K562 (cell line): ENCODE measurements around the gene DEPDC1B. TPM values are rescaled to one million over a fixed set of nuclear protein-coding genes. Genes with fewer than 3 reads are reported as not detected.

Experiments
- ATAC-seq: fragments of 200-7000 bp; cut with Tn5 transposase; 3 replicates; pipeline ENCODE4 v1.9.1; 2020; ENCODE audit warnings: moderate library complexity
- BruUV-seq: library from RNA; stranded (reverse); fragments of 400-500 nt; replicated peaks from 2 replicates; lab custom pipeline; 2021; lab: Mats Ljungman, UMichigan
- CTCF ChIA-PET: fragments of 300-600 bp; formaldehyde crosslinking; extraction: SDS; loops from one replicate; lab custom pipeline; 2021; ENCODE audit warnings: low intra/inter-chr PET ratio; lab: Yijun Ruan, JAX
- POLR2A ChIA-PET: fragments of 300-600, 350-650 bp; sonication (Branson Sonifier 250); formaldehyde crosslinking; extraction: SDS; loops from one replicate; lab custom pipeline; 2021; ENCODE audit warnings: antibody characterized with exemption, inconsistent platforms; lab: Yijun Ruan, JAX
- DNase-seq, 4 experiments: peaks; one replicate each; pipeline versions ENCODE4 v3.0.0 to v3.0.0-alpha.2; 2011 to 2018; ENCODE audit warnings: low spot score in 3 of 4, mixed read lengths in 3 of 4; ENCODE audit errors: extremely low read depth in 1 of 4
- FAIRE-seq: peaks from 2 replicates; lab custom pipeline; 2011; peaks lifted over from hg19 to GRCh38; lab: Jason Lieb, UNC
- H2AFZ ChIP-seq: 2 replicates; pipeline ENCODE4 v1.6.0; 2011; ENCODE audit warnings: low read depth, low read length, control low read depth, inconsistent platforms
- H3K27ac ChIP-seq: fragments of 200-600 bp; 3 replicates; pipeline ENCODE4 v1.8.0; 2011; ENCODE audit warnings: low read depth, mild to moderate bottlenecking, control low read depth, inconsistent platforms, low read length, moderate library complexity, mixed read lengths; ENCODE audit errors: extremely low read depth
- H3K27me3 ChIP-seq, 2 experiments: fragments of 300-600 bp in 1 of 2; 2 replicates in 1 of 2; 3 replicates in 1 of 2; pipeline versions ENCODE4 v1.6.0 to v1.8.0; 2011; ENCODE audit warnings: inconsistent platforms in 2 of 2, low read length in 2 of 2, mild to moderate bottlenecking in 1 of 2, mixed read lengths in 1 of 2, moderate library complexity in 1 of 2; ENCODE audit not compliant: control insufficient read depth in 2 of 2, insufficient read depth in 2 of 2
- H3K36me3 ChIP-seq: fragments of 300-600 bp; 3 replicates; pipeline ENCODE4 v1.8.0; 2011; ENCODE audit warnings: mild to moderate bottlenecking, low read length, inconsistent platforms; ENCODE audit not compliant: control insufficient read depth, insufficient read depth
- H3K4me1 ChIP-seq, 2 experiments: fragments of 200-600 bp in 1 of 2; replicated peaks in 1 of 2; 2 replicates in 1 of 2; 3 replicates in 1 of 2; pipeline versions ENCODE4 v1.5.1 to v1.8.0; 2011; ENCODE audit warnings: inconsistent platforms in 2 of 2, low read length in 2 of 2, mild to moderate bottlenecking in 1 of 2, mixed read lengths in 1 of 2, moderate library complexity in 1 of 2; ENCODE audit not compliant: control insufficient read depth in 2 of 2, insufficient read depth in 2 of 2
- H3K4me2 ChIP-seq: 2 replicates; pipeline ENCODE4 v1.6.1; 2011; ENCODE audit warnings: low read length, control low read depth, inconsistent platforms, mixed read lengths; ENCODE audit not compliant: insufficient read depth
- H3K4me3 ChIP-seq: fragments of 200-600 bp; sonication (generic), shearing (Covaris generic); 2 replicates; pipeline ENCODE4 v1.5.1; 2016; ENCODE audit warnings: control low read depth, inconsistent platforms
- H3K79me2 ChIP-seq: fragments of 200-600 bp; 3 replicates; pipeline ENCODE4 v1.8.0; 2011; ENCODE audit warnings: low read length, inconsistent platforms; ENCODE audit not compliant: control insufficient read depth, insufficient read depth
- H3K9ac ChIP-seq, 2 experiments: 2 replicates each; pipeline versions ENCODE4 v1.6.0 to v1.6.1; 2011; ENCODE audit warnings: low read depth in 2 of 2, low read length in 2 of 2, control low read depth in 1 of 2, inconsistent platforms in 1 of 2, mild to moderate bottlenecking in 1 of 2, mixed read lengths in 1 of 2; ENCODE audit not compliant: insufficient read depth in 1 of 2
- H3K9me1 ChIP-seq: one replicate; pipeline ENCODE4 v1.6.0; 2011; ENCODE audit warnings: inconsistent platforms, mild to moderate bottlenecking, low read length, moderate library complexity; ENCODE audit not compliant: control insufficient read depth, insufficient read depth
- H3K9me3 ChIP-seq: replicated peaks from 2 replicates; pipeline ENCODE4 v1.5.1; 2011; ENCODE audit warnings: low read depth, low read length, inconsistent platforms; ENCODE audit not compliant: control insufficient read depth, insufficient read depth
- H4K20me1 ChIP-seq: replicated peaks from 2 replicates; pipeline ENCODE4 v1.6.1; 2011; ENCODE audit warnings: low read length, inconsistent platforms, mixed read lengths; ENCODE audit not compliant: control insufficient read depth, insufficient read depth
- ARID1B ChIP-seq: fragments of 450-650 bp; IDR thresholded peaks from 2 replicates; pipeline ENCODE4 v1.6.1; 2016; ENCODE audit warnings: antibody characterized with exemption, mild to moderate bottlenecking, inconsistent platforms
- ATF4 ChIP-seq: fragments of 450-650 bp; formaldehyde crosslinking; IDR thresholded peaks from 2 replicates; pipeline ENCODE4 v1.4.0; 2022; ENCODE audit warnings: mild to moderate bottlenecking, moderate library complexity
- FOSL1 ChIP-seq: fragments of 200-800 bp; sonication (Bioruptor generic); conservative IDR thresholded peaks from 2 replicates; pipeline ENCODE4 v1.6.1; 2016; ENCODE audit warnings: missing genetic modification characterization, missing compliant biosample characterization
- JUND ChIP-seq, 2 experiments: IDR thresholded peaks; 2 replicates in 1 of 2; 3 replicates in 1 of 2; pipeline ENCODE4 v1.6.1; 2011; ENCODE audit warnings: borderline replicate concordance in 2 of 2, low read depth in 2 of 2, low read length in 2 of 2, improper control_type of control experiment in 1 of 2, missing biosample characterization in 1 of 2, missing genetic modification characterization in 1 of 2, missing genetic modification reagents in 1 of 2
- NR2C1 ChIP-seq, 2 experiments: fragments of 450-650 bp; IDR thresholded peaks; 2 replicates each; pipeline ENCODE4 v1.6.1; 2017; ENCODE audit warnings: mild to moderate bottlenecking in 2 of 2, antibody characterized with exemption in 1 of 2, inconsistent platforms in 1 of 2, missing compliant biosample characterization in 1 of 2, missing genetic modification characterization in 1 of 2
- PBX2 ChIP-seq, 2 experiments: IDR thresholded peaks in 1 of 2; conservative IDR thresholded peaks in 1 of 2; 2 replicates each; pipeline ENCODE4 v1.6.1; 2016; ENCODE audit warnings: low read depth in 2 of 2, mild to moderate bottlenecking in 1 of 2, missing compliant biosample characterization in 1 of 2, missing genetic modification characterization in 1 of 2, moderate library complexity in 1 of 2
- RAD51 ChIP-seq: fragments of 450-650 bp; IDR thresholded peaks from 2 replicates; pipeline ENCODE4 v1.7.1; 2016; ENCODE audit warnings: low read depth, mild to moderate bottlenecking, borderline replicate concordance
- RHOXF2B ChIP-seq: fragments of 250-450 bp; sonication (Bioruptor Pico); conservative IDR thresholded peaks from 2 replicates; pipeline ENCODE4 v1.5.1; 2021
- SOX6 ChIP-seq: fragments of 450-650 bp; IDR thresholded peaks from 2 replicates; pipeline ENCODE4 v1.6.1; 2014; ENCODE audit warnings: mild to moderate bottlenecking
- TAL1 ChIP-seq: fragments of 450-650 bp; IDR thresholded peaks from 2 replicates; pipeline ENCODE4 v1.6.1; 2016; ENCODE audit warnings: mild to moderate bottlenecking
- TEAD4 ChIP-seq, 2 experiments: sonication (generic) in 1 of 2; formaldehyde crosslinking in 1 of 2; IDR thresholded peaks; 2 replicates each; pipeline versions ENCODE4 v1.6.1 to v1.8.0; 2012 to 2022; ENCODE audit warnings: borderline replicate concordance in 1 of 2, inconsistent platforms in 1 of 2, low read length in 1 of 2, mild to moderate bottlenecking in 1 of 2, missing genetic modification reagents in 1 of 2
- ZNF197 ChIP-seq: fragments of 200-800 bp; sonication (Bioruptor generic); IDR thresholded peaks from 2 replicates; pipeline ENCODE4 v1.6.1; 2016; ENCODE audit warnings: low read depth, missing genetic modification characterization, missing compliant biosample characterization
- ZNF785 ChIP-seq: fragments of 250-450 bp; sonication (Bioruptor Pico); IDR thresholded peaks from 2 replicates; pipeline ENCODE4 v1.4.0; 2020; ENCODE audit warnings: mild to moderate bottlenecking
- WGBS: fragments of 100-300 bp; shearing (Covaris generic); methylation state at CpG from one replicate; pipeline ENCODE4 v1.1.6; 2016; ENCODE audit warnings: low coverage, mixed read lengths; ENCODE audit not compliant: insufficient coverage; ENCODE audit errors: missing lambda C conversion rate; 5-methylcytosine and 5-hydroxymethylcytosine counted together
- in situ Hi-C: fragments of 300-500 bp; cut with MboI; formaldehyde crosslinking; loops from 4 replicates; pipeline ENCODE4 v1.15.0; 2018; ENCODE audit warnings: inconsistent platforms, mixed read lengths
- intact Hi-C: fragments of 100-400 bp; cut with micrococcal nuclease; formaldehyde crosslinking; loops from 2 replicates; pipeline ENCODE4 v1.14.2; 2022
- polyA plus RNA-seq, 8 experiments: library from polyadenylated mRNA; depleted of rRNA in 4 of 8; stranded (reverse) in 5 of 8; unstranded in 3 of 8; fragments of >200 nt; fragmentation: Nextera tagmentation in 2 of 8; fragmentation: Illumina TruSeq in 1 of 8; extraction: Ambion mirVana in 2 of 8; extraction: Trizol in 1 of 8; gene quantifications; 2 replicates each; pipeline versions ENCODE4 v1.2.1 to v1.2.3, GENCODE V29; 2011 to 2014; ENCODE audit warnings: inconsistent platforms in 1 of 8, missing spikeins in 1 of 8
- total RNA-seq, 7 experiments: library from RNA; depleted of rRNA in 6 of 7; stranded (reverse); fragments of >200 nt in 6 of 7; fragmentation: Illumina TruSeq in 2 of 7; extraction: Trizol in 2 of 7; gene quantifications; 2 replicates each; pipeline versions ENCODE4 v1.2.1 to v1.2.3, GENCODE V29; 2011 to 2021; ENCODE audit warnings: low replicate concordance in 1 of 7

The DEPDC1B gene
- total and polyA plus RNA-seq, 9 of the 15 experiments (the other 6 are each of a cell fraction or from before 2014, with no cell fraction given) = 36.0 to 67.2 (median 44.5) TPM

GRCh38 chr5:60685700-60686099, 14.3 kb downstream of the DEPDC1B start:
- ChIA-PET CTCF (no interaction called here), POLR2A (interaction anchor here (1.1 to 1.5 kb wide), 2 partner anchors 11 to 13 kb away, joined by 4 to 6 read pairs; no protein-coding TSS in a partner anchor)
- 9% methylated on average over 2 of the region's 2 CpGs for WGBS
- H3K27me3 ChIP-seq = no peaks in the 10 kb centered on the region
- peaks cover 0 to 21% of the 10 kb centered on the region in 2 experiments; a peak in 3 of 5 replicates for H3K4me1 ChIP-seq
- H3K79me2 ChIP-seq = peaks cover 79% of the 10 kb centered on the region
- H3K9me1 ChIP-seq = no peaks in the 10 kb centered on the region
- in situ Hi-C loops = loop anchor here (25.0 kb wide), 1 partner anchor 252 kb away; the partner anchor contains the start of genes ERCC8 and NDUFAF2
- intact Hi-C loops = loop anchor here (5.0 kb wide), 1 partner anchor 157 kb away; the partner anchor contains the start of gene ELOVL7
- no peak overlapping the region; the same call in 2 of the 3 replicates for H3K27ac ChIP-seq
- no peak overlapping the region for H3K4me3 ChIP-seq
- H4K20me1 ChIP-seq = peaks cover 3% of the 10 kb centered on the region; the same call in 1 of the 2 replicates
- DNase-seq (peak in 1 of 4 experiments; percentile 23), ATAC-seq (peak; percentile 56), FAIRE-seq (no peak)
- peak overlapping the region; percentile 7; the same call in 1 of the 2 replicates for H3K4me2 ChIP-seq
- no peak overlapping the region for H3K9ac ChIP-seq
- no peaks in the 10 kb centered on the region for H3K9me3 ChIP-seq
- H3K36me3 ChIP-seq = peaks cover 32% of the 10 kb centered on the region
- H2AFZ ChIP-seq = no peak overlapping the region
- no TSS peak for BruUV-seq
- TF ChIP-seq FOSL1 (tag) = peak; percentile 93
- no peak for TF ChIP-seq ZNF197 (CRISPR knock-in tag)
- 0 out of 2 replicates have a peak, but pooled peaks have one; percentile 27 for TF ChIP-seq SOX6
- TF ChIP-seq ZNF785 (CRISPR knock-in tag) = no peak
- no peak for TF ChIP-seq NR2C1 (IDR thresholded peaks at IDR 0.05)
- no peak for TF ChIP-seq NR2C1 (tag; IDR thresholded peaks at IDR 0.05)
- peak; percentile 58 for TF ChIP-seq JUND (IDR thresholded peaks at IDR 0.05; ENCODE audit: borderline replicate concordance, low read depth, low read length)
- TF ChIP-seq JUND (tag; IDR thresholded peaks at IDR 0.05; ENCODE audit: borderline replicate concordance, low read depth, low read length) = peak; percentile 79; the same call in 2 of the 3 replicates
- peak; percentile 23; the same call in 1 of the 2 replicates for TF ChIP-seq TEAD4 (IDR thresholded peaks at IDR 0.05; ENCODE audit: low read length)
- no peak for TF ChIP-seq TEAD4 (CRISPR knock-in tag; IDR thresholded peaks at IDR 0.05; ENCODE audit: borderline replicate concordance)
- peak; percentile 28; the same call in 1 of the 2 replicates for TF ChIP-seq TAL1
- TF ChIP-seq RHOXF2B (CRISPR knock-in tag) = no peak
- no peak for TF ChIP-seq RAD51
- 0 out of 2 replicates have a peak, but pooled peaks have one; percentile 33 for TF ChIP-seq ATF4
- TF ChIP-seq PBX2 (CRISPR knock-in tag; IDR thresholded peaks at IDR 0.05; ENCODE audit: low read depth) = no peak
- TF ChIP-seq PBX2 (tag; conservative IDR thresholded peaks at IDR 0.05; ENCODE audit: low read depth) = peak; percentile 75
- peak; percentile 66; the same call in 1 of the 2 replicates for TF ChIP-seq ARID1B
